Measurements from ENCODE around the gene KRT76. TPM values are rescaled to one million over a fixed set of nuclear protein-coding genes. Genes with fewer than 3 reads are reported as not detected.

The KRT76 gene
- total RNA-seq, 4 donors from 2014 or later: not detected

DNA sequence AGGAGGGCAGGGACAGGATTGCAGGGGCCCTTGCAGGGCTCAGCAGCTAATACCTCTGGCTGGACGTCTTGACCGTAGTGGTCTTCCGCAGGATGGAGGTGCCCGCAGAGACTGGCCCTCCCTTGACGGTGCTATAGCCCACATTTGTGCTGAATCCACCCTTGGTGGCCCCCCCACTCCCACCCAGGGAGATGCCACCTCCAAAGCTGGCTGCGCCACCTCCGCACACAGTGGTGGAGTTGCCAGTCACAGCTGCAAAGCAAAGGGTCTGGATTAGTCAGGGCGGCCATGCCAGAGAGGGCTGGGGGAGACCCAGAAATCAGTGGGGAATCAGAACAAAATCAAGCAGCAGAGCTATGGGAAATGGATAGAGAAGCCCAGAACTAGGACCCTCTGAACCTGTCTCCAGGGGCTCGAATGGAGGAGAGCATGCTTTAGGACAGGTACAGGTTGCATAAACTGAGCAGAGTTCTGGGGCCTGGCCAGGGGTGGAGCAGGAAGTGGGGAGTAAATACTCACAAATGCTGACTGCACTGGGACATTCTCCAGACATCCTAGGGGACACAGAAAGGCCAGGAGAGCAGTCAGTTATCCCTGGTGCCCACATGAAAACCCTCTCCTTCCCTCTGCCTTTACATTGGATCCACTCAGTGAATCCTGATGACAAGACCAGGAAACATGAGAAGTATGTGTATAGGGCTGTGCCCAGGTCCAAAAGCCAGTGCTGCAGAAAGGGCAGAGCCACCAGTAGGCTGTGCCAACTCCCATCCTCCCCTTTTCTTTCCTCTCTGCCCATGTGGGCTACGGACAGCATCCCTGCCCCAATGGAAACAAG, 44.9 kb upstream of the KRT76 start:
- Histone ChIP-seq H3K27me3 (no peaks in the 10 kb centered on the region), H3K4me3 (no peak overlapping the region), H3K36me3 (no peaks in the 10 kb centered on the region), H3K27ac (no peak overlapping the region), H3K4me1 (peaks cover 0 to 10% (median 0%) of the 10 kb centered on the region in 4 donors), H3K9me3 (no peaks in the 10 kb centered on the region)
- no peak for DNase-seq
- TF ChIP-seq POLR2A (IDR thresholded peaks at IDR 0.05): no peak
- TF ChIP-seq, protein P1, sequence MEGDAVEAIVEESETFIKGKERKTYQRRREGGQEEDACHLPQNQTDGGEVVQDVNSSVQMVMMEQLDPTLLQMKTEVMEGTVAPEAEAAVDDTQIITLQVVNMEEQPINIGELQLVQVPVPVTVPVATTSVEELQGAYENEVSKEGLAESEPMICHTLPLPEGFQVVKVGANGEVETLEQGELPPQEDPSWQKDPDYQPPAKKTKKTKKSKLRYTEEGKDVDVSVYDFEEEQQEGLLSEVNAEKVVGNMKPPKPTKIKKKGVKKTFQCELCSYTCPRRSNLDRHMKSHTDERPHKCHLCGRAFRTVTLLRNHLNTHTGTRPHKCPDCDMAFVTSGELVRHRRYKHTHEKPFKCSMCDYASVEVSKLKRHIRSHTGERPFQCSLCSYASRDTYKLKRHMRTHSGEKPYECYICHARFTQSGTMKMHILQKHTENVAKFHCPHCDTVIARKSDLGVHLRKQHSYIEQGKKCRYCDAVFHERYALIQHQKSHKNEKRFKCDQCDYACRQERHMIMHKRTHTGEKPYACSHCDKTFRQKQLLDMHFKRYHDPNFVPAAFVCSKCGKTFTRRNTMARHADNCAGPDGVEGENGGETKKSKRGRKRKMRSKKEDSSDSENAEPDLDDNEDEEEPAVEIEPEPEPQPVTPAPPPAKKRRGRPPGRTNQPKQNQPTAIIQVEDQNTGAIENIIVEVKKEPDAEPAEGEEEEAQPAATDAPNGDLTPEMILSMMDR (IDR thresholded peaks at IDR 0.05): no peak

GRCh38 chr12:52821071-52821730, 44.1 kb upstream of the KRT76 start:
- DNase-seq: no peak
- no peak overlapping the region for H3K27ac ChIP-seq
- peaks cover 0 to 10% (median 0%) of the 10 kb centered on the region in 4 donors for H3K4me1 ChIP-seq
- no peaks in the 10 kb centered on the region for H3K9me3 ChIP-seq
- H3K36me3 ChIP-seq: no peaks in the 10 kb centered on the region
- H3K4me3 ChIP-seq: no peak overlapping the region
- no peak for TF ChIP-seq POLR2A (IDR thresholded peaks at IDR 0.05)
- TF ChIP-seq, protein P1 (IDR thresholded peaks at IDR 0.05): no peak
- no peaks in the 10 kb centered on the region for H3K27me3 ChIP-seq

- Histone ChIP-seq H3K9me3 (no peaks in the 10 kb centered on the region), H3K27me3 (no peaks in the 10 kb centered on the region)
Observed at GRCh38 chr12:52820521-52820920, 43.4 kb upstream of the KRT76 start.

GRCh38 chr12:52819731-52820510, 42.8 kb upstream of the KRT76 start:
- no peak for DNase-seq
- TF ChIP-seq POLR2A (IDR thresholded peaks at IDR 0.05): no peak
- TF ChIP-seq, protein P1 (IDR thresholded peaks at IDR 0.05): no peak
- H3K4me1 ChIP-seq: peaks cover 0 to 10% (median 0%) of the 10 kb centered on the region in 4 donors
- no peak overlapping the region for H3K4me3 ChIP-seq
- H3K27ac ChIP-seq: no peak overlapping the region
- H3K27me3 ChIP-seq: no peaks in the 10 kb centered on the region
- H3K36me3 ChIP-seq: no peaks in the 10 kb centered on the region
- no peaks in the 10 kb centered on the region for H3K9me3 ChIP-seq

More at GRCh38 chr12:52820521-52820920, 43.4 kb upstream of the KRT76 start:
- TF ChIP-seq POLR2A (IDR thresholded peaks at IDR 0.05): no peak
- TF ChIP-seq, protein P1 (IDR thresholded peaks at IDR 0.05): no peak
- Histone ChIP-seq H3K27ac (no peak overlapping the region), H3K36me3 (no peaks in the 10 kb centered on the region), H3K4me1 (peaks cover 0 to 10% (median 0%) of the 10 kb centered on the region in 4 donors), H3K4me3 (no peak overlapping the region)
- no peak for DNase-seq

- Histone ChIP-seq H3K4me3 (no peak overlapping the region), H3K27me3 (no peaks in the 10 kb centered on the region), H3K9me3 (no peaks in the 10 kb centered on the region), H3K27ac (no peak overlapping the region), H3K4me1 (peaks cover 0 to 10% (median 0%) of the 10 kb centered on the region in 4 donors), H3K36me3 (no peaks in the 10 kb centered on the region)
- no peak for DNase-seq
- TF ChIP-seq, protein P1 (IDR thresholded peaks at IDR 0.05): no peak
- TF ChIP-seq POLR2A (IDR thresholded peaks at IDR 0.05): no peak
Observed at GRCh38 chr12:52818887-52819420, 41.8 kb upstream of the KRT76 start.
